SK-N-SH (cell line): Measurements from ENCODE around the gene SIX6. TPM values are rescaled to one million over a fixed set of nuclear protein-coding genes. Genes with fewer than 3 reads are reported as not detected.

ENCODE experiments used
- CTCF ChIA-PET: fragments of 300-600, 350-600 bp; formaldehyde crosslinking; extraction: SDS; loops from one replicate; lab custom pipeline; 2021; lab: Yijun Ruan, JAX
- POLR2A ChIA-PET: fragments of 350-600 bp; sonication (Branson Sonifier 250); formaldehyde crosslinking; extraction: SDS; loops from one replicate; lab custom pipeline; 2020; ENCODE audit warnings: antibody characterized with exemption, inconsistent platforms; lab: Yijun Ruan, JAX
- DNase-seq: peaks from one replicate; pipeline ENCODE4 v3.0.0; 2012
- H2AFZ ChIP-seq: fragments of 200-600 bp; sonication (generic); 2 replicates; pipeline ENCODE4 v1.8.1; 2016; ENCODE audit warnings: antibody characterized with exemption, mild to moderate bottlenecking, low read depth
- H3F3A ChIP-seq: fragments of 200-600 bp; sonication (generic); replicated peaks from 2 replicates; pipeline ENCODE3; 2016; ENCODE audit warnings: antibody characterized with exemption, mild to moderate bottlenecking; ENCODE audit not compliant: insufficient read depth
- H3K27ac ChIP-seq, 2 experiments: fragments of 200-500 bp in 1 of 2; fragments of 200-600 bp in 1 of 2; sonication (Bioruptor generic) in 1 of 2; sonication (generic), shearing (Covaris generic) in 1 of 2; 2 replicates each; pipeline versions ENCODE4 v1.5.1 to v1.6.1; 2014 to 2016; ENCODE audit warnings: low read depth in 2 of 2, inconsistent platforms in 1 of 2, low read length in 1 of 2, mild to moderate bottlenecking in 1 of 2, mixed read lengths in 1 of 2
- H3K27me3 ChIP-seq: fragments of 200-600 bp; sonication (generic), shearing (Covaris generic); 2 replicates; pipeline ENCODE4 v1.6.1; 2016; ENCODE audit warnings: mixed run types; ENCODE audit not compliant: insufficient read depth
- H3K36me3 ChIP-seq, 2 experiments: fragments of 200-500 bp in 1 of 2; fragments of 200-600 bp in 1 of 2; sonication (Bioruptor generic) in 1 of 2; sonication (generic) in 1 of 2; replicated peaks in 1 of 2; 2 replicates each; pipeline versions ENCODE3 to v1.5.1; 2014 to 2016; ENCODE audit warnings: low read length in 1 of 2, mild to moderate bottlenecking in 1 of 2; ENCODE audit not compliant: insufficient read depth in 2 of 2, control insufficient read depth in 1 of 2
- H3K4me1 ChIP-seq, 2 experiments: fragments of 200-500 bp in 1 of 2; fragments of 200-600 bp in 1 of 2; sonication (Bioruptor generic) in 1 of 2; sonication (generic), shearing (Covaris generic) in 1 of 2; 2 replicates each; pipeline versions ENCODE4 v1.5.1 to v1.6.1; 2014 to 2016; ENCODE audit warnings: low read depth in 1 of 2, low read length in 1 of 2, mixed run types in 1 of 2; ENCODE audit not compliant: insufficient read depth in 2 of 2, control insufficient read depth in 1 of 2
- H3K4me2 ChIP-seq: fragments of 200-600 bp; sonication (generic), shearing (Covaris generic); 2 replicates; pipeline ENCODE4 v1.6.1; 2017; ENCODE audit warnings: mixed run types
- H3K4me3 ChIP-seq, 2 experiments: fragments of 200-500 bp in 1 of 2; fragments of 200-600 bp in 1 of 2; sonication (Bioruptor generic) in 1 of 2; sonication (generic), shearing (Covaris generic) in 1 of 2; 2 replicates each; pipeline versions ENCODE4 v1.5.1 to v1.8.1; 2014 to 2016; ENCODE audit warnings: low read depth in 2 of 2, inconsistent platforms in 1 of 2, low read length in 1 of 2, mild to moderate bottlenecking in 1 of 2, mixed read lengths in 1 of 2, moderate library complexity in 1 of 2
- H3K79me2 ChIP-seq: fragments of 200-600 bp; sonication (generic); 2 replicates; pipeline ENCODE4 v1.8.1; 2017; ENCODE audit warnings: mild to moderate bottlenecking; ENCODE audit not compliant: insufficient read depth
- H3K9ac ChIP-seq: fragments of 200-600 bp; sonication (generic); 2 replicates; pipeline ENCODE4 v1.6.1; 2017; ENCODE audit warnings: mixed run types
- H3K9me2 ChIP-seq: fragments of 200-600 bp; sonication (generic); 2 replicates; pipeline ENCODE4 v1.6.1; 2017; ENCODE audit warnings: mixed run types
- H3K9me3 ChIP-seq: fragments of 200-600 bp; sonication (generic); 2 replicates; pipeline ENCODE4 v1.6.1; 2017; ENCODE audit warnings: mixed run types, mild to moderate bottlenecking, moderate library complexity
- H4K20me1 ChIP-seq: fragments of 200-600 bp; sonication (generic); 2 replicates; pipeline ENCODE4 v1.6.1; 2017; ENCODE audit warnings: mild to moderate bottlenecking, mixed run types; ENCODE audit not compliant: insufficient read depth
- EP300 ChIP-seq, 2 experiments: IDR thresholded peaks; 2 replicates each; pipeline versions ENCODE4 v1.4.0 to v1.6.1; 2012; ENCODE audit warnings: borderline replicate concordance in 1 of 2, low read depth in 1 of 2, low read length in 1 of 2
- FOSL2 ChIP-seq: IDR thresholded peaks from 2 replicates; pipeline ENCODE4 v1.4.0; 2012; ENCODE audit warnings: low read depth, mild to moderate bottlenecking, moderate library complexity, borderline replicate concordance
- FOXJ3 ChIP-seq: sonication (generic); formaldehyde crosslinking; IDR thresholded peaks from 2 replicates; pipeline ENCODE4 v1.5.1; 2020; ENCODE audit warnings: mild to moderate bottlenecking, missing genetic modification reagents
- FOXM1 ChIP-seq: IDR thresholded peaks from 2 replicates; pipeline ENCODE4 v1.4.0; 2012; ENCODE audit warnings: low read depth, mild to moderate bottlenecking
- IRF3 ChIP-seq: fragments of 150-350 bp; IDR thresholded peaks from 2 replicates; pipeline ENCODE4 v1.6.1; 2016; ENCODE audit warnings: mild to moderate bottlenecking, low read depth, low read length
- MAX ChIP-seq: IDR thresholded peaks from 2 replicates; pipeline ENCODE4 v1.4.0; 2012; ENCODE audit warnings: low read depth
- MEF2A ChIP-seq: IDR thresholded peaks from 2 replicates; pipeline ENCODE4 v1.4.0; 2012; ENCODE audit warnings: low read depth, borderline replicate concordance
- MXI1 ChIP-seq: IDR thresholded peaks from 2 replicates; pipeline ENCODE4 v1.6.1; 2012; ENCODE audit warnings: mild to moderate bottlenecking, low read depth, low read length, improper control_type of control experiment
- NRF1 ChIP-seq: IDR thresholded peaks from 2 replicates; pipeline ENCODE4 v1.6.1; 2012; ENCODE audit warnings: low read depth, mild to moderate bottlenecking, low read length
- POLR2AphosphoS5 ChIP-seq: IDR thresholded peaks from 2 replicates; pipeline ENCODE4 v1.6.1; 2012; ENCODE audit warnings: low read depth, low read length
- RCOR1 ChIP-seq: fragments of 150-350 bp; IDR thresholded peaks from 2 replicates; pipeline ENCODE4 v1.6.1; 2017; ENCODE audit warnings: antibody characterized with exemption, low read length
- REST ChIP-seq: IDR thresholded peaks from 2 replicates; pipeline ENCODE4 v1.6.1; 2012; ENCODE audit warnings: mild to moderate bottlenecking, low read depth, low read length, moderate library complexity
- RFX5 ChIP-seq: IDR thresholded peaks from 2 replicates; pipeline ENCODE4 v1.6.1; 2012; ENCODE audit warnings: mild to moderate bottlenecking, improper control_type of control experiment, low read length
- RXRA ChIP-seq: IDR thresholded peaks from 2 replicates; pipeline ENCODE4 v1.4.0; 2012; ENCODE audit warnings: low read depth, mild to moderate bottlenecking, borderline replicate concordance
- SMC3 ChIP-seq: IDR thresholded peaks from 2 replicates; pipeline ENCODE4 v1.6.1; 2012; ENCODE audit warnings: low read depth, low read length, improper control_type of control experiment
- TAF1 ChIP-seq: IDR thresholded peaks from 2 replicates; pipeline ENCODE4 v1.6.1; 2012; ENCODE audit warnings: low read depth, mild to moderate bottlenecking, low read length, moderate library complexity, borderline replicate concordance
- TEAD4 ChIP-seq: IDR thresholded peaks from 2 replicates; pipeline ENCODE4 v1.4.0; 2012; ENCODE audit warnings: mild to moderate bottlenecking, borderline replicate concordance; ENCODE audit not compliant: insufficient read depth
- USF2 ChIP-seq: fragments of 150-350 bp; IDR thresholded peaks from 2 replicates; pipeline ENCODE4 v1.6.1; 2017; ENCODE audit warnings: antibody characterized with exemption, low read length, low read depth, borderline replicate concordance
- YY1 ChIP-seq: IDR thresholded peaks from 2 replicates; pipeline ENCODE4 v1.4.0; 2012; ENCODE audit warnings: low read depth, mild to moderate bottlenecking
- ZBTB33 ChIP-seq: IDR thresholded peaks from 2 replicates; pipeline ENCODE4 v1.4.0; 2012; ENCODE audit warnings: low read depth, borderline replicate concordance
- WGBS: methylation state at CpG from one replicate; pipeline ENCODE4 v1.1.6; 2017; ENCODE audit warnings: low lambda C conversion rate; 5-methylcytosine and 5-hydroxymethylcytosine counted together
- polyA plus RNA-seq, 3 experiments: library from polyadenylated mRNA; depleted of rRNA; stranded (reverse); fragments of >200 nt; gene quantifications; 2 replicates each; pipeline ENCODE4 v1.2.3, GENCODE V29; 2012

The SIX6 gene
- polyA plus RNA-seq, 1 of the 3 experiments (the other 2 are of a cell fraction): not detected

GRCh38 chr14:60553808-60554207, 44.9 kb downstream of the SIX6 start:
- 33% methylated on average over 1 of the region's 1 CpG for WGBS
- Histone ChIP-seq H3K27me3 (no peaks in the 10 kb centered on the region), H3K4me3 (no peak overlapping the region), H3K27ac (no peak overlapping the region), H3F3A (no peaks in the 10 kb centered on the region), H3K9me2 (no peaks in the 10 kb centered on the region), H3K9me3 (no peaks in the 10 kb centered on the region), H2AFZ (no peak overlapping the region), H3K36me3 (no peaks in the 10 kb centered on the region), H4K20me1 (no peaks in the 10 kb centered on the region), H3K4me1 (no peaks in the 10 kb centered on the region), H3K79me2 (no peaks in the 10 kb centered on the region), H3K9ac (no peak overlapping the region), H3K4me2 (no peak overlapping the region)
- no peak for DNase-seq
- TF ChIP-seq POLR2AphosphoS5: no peak
- TF ChIP-seq REST: no peak
- TF ChIP-seq TEAD4: no peak
- TF ChIP-seq TAF1: no peak
- TF ChIP-seq FOSL2: no peak
- TF ChIP-seq IRF3: no peak
- no peak for TF ChIP-seq MEF2A
- TF ChIP-seq FOXM1: no peak
- TF ChIP-seq EP300 (IDR thresholded peaks at IDR 0.05; ENCODE audit: borderline replicate concordance in 1 of 2, low read depth in 1 of 2, low read length in 1 of 2): no peak
- no peak for TF ChIP-seq ZBTB33
- TF ChIP-seq FOXJ3 (CRISPR knock-in tag): no peak
- no peak for TF ChIP-seq RFX5
- TF ChIP-seq SMC3: no peak
- TF ChIP-seq MAX: no peak
- no peak for TF ChIP-seq USF2
- no peak for TF ChIP-seq YY1
- no peak for TF ChIP-seq MXI1
- TF ChIP-seq RCOR1: no peak
- no peak for TF ChIP-seq RXRA
- TF ChIP-seq NRF1: no peak
- CTCF ChIA-PET: interaction anchor here (0.7 to 1.5 kb wide), 3 partner anchors 8 to 705 kb away, joined by 3 read pairs; no protein-coding TSS in a partner anchor
- POLR2A ChIA-PET: no interaction called here
